Lower leg skin (tissue), 3 donors: ENCODE measurements around the gene F3.

Experiments used
- CTCF ChIP-seq, 3 donors: fragments of 450-650 bp; IDR thresholded peaks; one replicate each; pipeline ENCODE4 v1.5.1; 2016; ENCODE audit warnings: antibody characterized with exemption in 3 of 3, mild to moderate bottlenecking in 3 of 3, moderate library complexity in 2 of 3
- POLR2A ChIP-seq, 2 donors: fragments of 450-650 bp; IDR thresholded peaks; one replicate each; pipeline ENCODE4 v1.6.1; 2016 to 2017; ENCODE audit warnings: antibody characterized with exemption in 2 of 2, mild to moderate bottlenecking in 1 of 2, moderate library complexity in 1 of 2

DNA sequence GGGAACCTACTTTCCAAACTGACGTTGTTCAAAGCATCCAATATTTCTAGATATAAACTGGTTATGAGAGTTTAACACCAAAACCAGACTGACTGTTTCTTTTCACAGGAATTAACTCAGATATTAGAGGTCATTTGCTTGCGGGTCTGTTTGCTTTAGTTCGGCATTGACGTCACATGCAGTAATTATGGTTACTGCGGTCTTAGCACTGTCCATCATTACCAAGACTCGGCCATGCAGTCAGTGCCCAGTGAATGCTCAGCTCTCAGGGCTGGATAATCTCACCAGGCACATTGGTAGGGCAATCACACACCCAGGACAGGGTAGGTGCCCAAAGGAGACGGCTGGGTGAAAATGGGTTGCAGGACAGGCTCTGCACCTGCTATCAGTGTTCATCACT is 9.9 kb upstream of the F3 start:
- TF ChIP-seq POLR2A (IDR thresholded peaks at IDR 0.05) (no peak), CTCF (IDR thresholded peaks at IDR 0.05) (no peak)
